Astrocyte of the spinal cord (primary cell): ENCODE results near the gene PAEP.

ENCODE experiments used
- DNase-seq: peaks from one replicate; pipeline ENCODE4 v3.0.0; 2011; ENCODE audit warnings: low read depth, low spot score
- H3K4me3 ChIP-seq: 2 replicates; pipeline ENCODE4 v1.5.1; 2011; ENCODE audit warnings: low read depth, mild to moderate bottlenecking, low read length, moderate library complexity
- in situ Hi-C: cut with HindIII; loops from 2 replicates; pipeline ENCODE4 v1.10.0; 2017; ENCODE audit warnings: low sequenced_read_pairs
- TF ChIP-seq, protein P1 (sequence below): IDR thresholded peaks from 2 replicates; pipeline ENCODE4 v1.5.1; 2012; ENCODE audit warnings: low read depth, mild to moderate bottlenecking, low read length, inconsistent platforms

The PAEP gene

DNA sequence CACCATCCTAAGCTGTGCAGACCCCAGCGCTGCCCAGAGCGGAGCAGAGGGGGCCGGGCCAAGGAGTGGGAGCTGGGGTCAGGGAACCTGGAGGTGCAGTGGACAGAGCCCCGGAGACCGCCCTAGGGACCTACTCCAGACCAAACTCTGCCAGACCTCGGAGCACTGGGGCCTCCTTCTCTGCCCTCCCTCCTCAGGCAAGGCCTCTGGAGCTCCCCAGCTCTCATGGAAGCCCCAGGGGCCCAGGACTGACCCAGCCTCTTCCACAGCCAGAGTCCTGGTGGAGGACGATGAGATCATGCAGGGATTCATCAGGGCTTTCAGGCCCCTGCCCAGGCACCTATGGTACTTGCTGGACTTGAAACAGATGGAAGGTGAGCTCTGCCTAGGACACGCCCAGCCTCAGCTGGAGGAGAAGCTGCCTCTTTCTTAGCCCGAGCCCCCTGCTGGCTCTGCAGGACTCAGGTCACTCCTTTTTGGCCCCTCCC lies 3.6 kb downstream of the PAEP start:
- in situ Hi-C loops, result no loop called here
- no peak overlapping the region for H3K4me3 ChIP-seq
- TF ChIP-seq, protein P1, sequence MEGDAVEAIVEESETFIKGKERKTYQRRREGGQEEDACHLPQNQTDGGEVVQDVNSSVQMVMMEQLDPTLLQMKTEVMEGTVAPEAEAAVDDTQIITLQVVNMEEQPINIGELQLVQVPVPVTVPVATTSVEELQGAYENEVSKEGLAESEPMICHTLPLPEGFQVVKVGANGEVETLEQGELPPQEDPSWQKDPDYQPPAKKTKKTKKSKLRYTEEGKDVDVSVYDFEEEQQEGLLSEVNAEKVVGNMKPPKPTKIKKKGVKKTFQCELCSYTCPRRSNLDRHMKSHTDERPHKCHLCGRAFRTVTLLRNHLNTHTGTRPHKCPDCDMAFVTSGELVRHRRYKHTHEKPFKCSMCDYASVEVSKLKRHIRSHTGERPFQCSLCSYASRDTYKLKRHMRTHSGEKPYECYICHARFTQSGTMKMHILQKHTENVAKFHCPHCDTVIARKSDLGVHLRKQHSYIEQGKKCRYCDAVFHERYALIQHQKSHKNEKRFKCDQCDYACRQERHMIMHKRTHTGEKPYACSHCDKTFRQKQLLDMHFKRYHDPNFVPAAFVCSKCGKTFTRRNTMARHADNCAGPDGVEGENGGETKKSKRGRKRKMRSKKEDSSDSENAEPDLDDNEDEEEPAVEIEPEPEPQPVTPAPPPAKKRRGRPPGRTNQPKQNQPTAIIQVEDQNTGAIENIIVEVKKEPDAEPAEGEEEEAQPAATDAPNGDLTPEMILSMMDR, result no peak
- DNase-seq, result no peak

DNA sequence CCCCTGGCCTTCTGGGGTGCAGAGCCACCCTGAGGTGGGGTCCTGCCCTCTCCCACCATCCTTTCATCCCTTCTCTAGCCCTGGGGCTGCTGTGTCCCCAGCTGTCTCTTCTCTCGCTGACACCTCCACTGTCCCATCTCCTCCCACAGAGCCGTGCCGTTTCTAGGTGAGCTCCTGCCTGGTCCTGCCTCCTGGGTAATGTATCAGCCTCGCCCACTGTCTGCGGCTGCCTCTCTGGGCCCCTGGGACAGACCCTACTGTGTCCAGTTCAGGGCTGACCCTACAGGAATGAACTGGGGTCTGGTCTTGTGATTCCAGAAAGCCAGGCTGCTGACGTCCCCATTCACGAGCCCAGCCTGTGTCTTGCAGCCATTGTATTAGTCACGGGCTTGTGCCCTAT lies 4.1 kb downstream of the PAEP start:
- TF ChIP-seq, protein P1, result no peak
- no peak overlapping the region for H3K4me3 ChIP-seq
- in situ Hi-C loops, result no loop called here
- DNase-seq, result no peak

DNA sequence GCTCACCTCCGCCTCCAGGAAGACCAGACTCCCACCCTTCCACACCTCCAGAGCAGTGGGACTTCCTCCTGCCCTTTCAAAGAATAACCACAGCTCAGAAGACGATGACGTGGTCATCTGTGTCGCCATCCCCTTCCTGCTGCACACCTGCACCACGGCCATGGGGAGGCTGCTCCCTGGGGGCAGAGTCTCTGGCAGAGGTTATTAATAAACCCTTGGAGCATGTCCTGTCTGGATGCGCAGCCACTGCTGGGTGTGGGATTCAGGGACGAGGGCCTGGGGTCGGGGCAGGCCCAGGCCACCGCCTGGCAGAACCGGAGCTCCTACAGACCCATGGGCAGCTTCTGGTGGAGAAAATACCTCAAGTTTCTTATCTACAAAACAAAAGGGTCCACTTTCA lies 5.0 kb downstream of the PAEP start:
- DNase-seq, result no peak
- H3K4me3 ChIP-seq, result no peak overlapping the region
- in situ Hi-C loops, result no loop called here
- TF ChIP-seq, protein P1, result no peak

DNA sequence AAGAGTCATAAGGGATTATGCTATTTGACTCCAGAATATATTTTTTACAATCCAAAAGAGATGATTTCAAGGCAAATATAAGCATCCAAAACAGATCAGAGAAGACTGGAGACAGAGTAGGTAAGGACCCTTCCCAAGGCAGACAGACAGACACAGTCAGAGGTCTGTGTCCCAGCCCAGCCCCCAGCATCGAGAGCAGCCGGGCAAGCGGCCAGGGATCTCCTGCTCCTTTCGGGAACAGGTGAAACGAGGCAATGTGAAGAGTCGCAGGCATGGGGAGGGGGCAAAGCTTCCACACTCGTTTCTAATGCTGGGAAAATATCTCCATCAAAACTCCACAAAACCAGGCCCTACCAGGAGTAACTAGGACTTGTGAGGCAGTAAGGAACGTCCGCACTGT lies 5.8 kb downstream of the PAEP start:
- in situ Hi-C loops, result no loop called here
- no peak overlapping the region for H3K4me3 ChIP-seq
- no peak for DNase-seq
- TF ChIP-seq, protein P1, result no peak

DNA sequence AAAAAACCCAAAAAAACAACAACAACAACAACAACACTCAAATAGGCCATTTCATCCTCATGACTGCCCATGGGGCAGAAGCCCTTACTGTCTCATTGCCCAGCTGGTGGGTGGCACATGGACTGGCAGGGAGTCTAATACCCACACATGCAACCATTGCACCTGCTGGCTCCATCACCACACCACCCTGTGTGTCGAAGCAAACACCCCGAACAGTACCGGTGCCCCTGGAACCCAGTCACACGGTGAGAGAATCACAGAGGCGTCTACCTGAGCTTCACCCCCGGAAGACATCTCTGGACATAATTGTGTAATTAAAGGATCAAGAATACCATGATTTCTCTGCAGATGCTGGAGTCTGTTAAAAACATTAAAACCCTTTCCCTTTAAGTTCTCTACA lies 6.5 kb downstream of the PAEP start:
- no peak for DNase-seq
- H3K4me3 ChIP-seq, result no peak overlapping the region
- TF ChIP-seq, protein P1, result no peak
- in situ Hi-C loops, result no loop called here

DNA sequence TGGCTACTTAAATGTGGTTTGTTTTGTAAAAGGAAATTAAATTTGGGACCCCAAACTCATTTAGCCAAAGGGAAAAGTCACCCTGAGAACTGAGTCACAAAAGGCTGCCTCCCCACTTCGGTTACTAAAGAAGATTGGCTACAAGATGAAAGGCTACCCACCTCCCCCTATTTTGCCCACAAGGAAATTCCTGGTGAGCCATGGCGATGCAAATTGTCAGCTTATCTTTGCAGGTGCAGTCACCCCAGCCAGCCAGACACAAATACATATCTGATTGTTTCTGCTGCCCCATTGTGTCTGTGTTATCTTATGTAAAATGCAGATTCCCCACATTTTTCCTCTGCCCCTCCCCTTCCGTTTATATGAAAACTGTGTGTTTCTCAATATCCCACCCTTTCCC lies 8.9 kb downstream of the PAEP start:
- DNase-seq, result no peak
- TF ChIP-seq, protein P1, result no peak
- no peak overlapping the region for H3K4me3 ChIP-seq
- in situ Hi-C loops, result no loop called here

DNA sequence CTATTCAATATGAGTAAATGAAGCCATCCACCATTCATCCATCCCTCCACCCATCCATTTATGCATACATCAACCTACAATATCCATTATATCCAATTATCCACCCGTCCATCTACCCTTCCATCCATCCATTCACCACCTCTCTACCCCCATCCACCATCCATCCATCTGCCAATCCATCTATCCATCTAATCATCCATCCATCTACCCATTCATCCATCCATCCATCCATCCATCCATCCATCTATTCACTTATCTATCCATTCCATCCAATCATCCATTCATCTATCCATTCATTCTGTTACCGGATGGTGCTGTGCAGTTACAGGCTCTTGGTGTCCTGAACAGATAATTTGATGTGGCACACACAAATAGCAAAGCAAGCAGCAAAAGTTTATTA lies 10.7 kb downstream of the PAEP start:
- in situ Hi-C loops, result no loop called here
- no peak overlapping the region for H3K4me3 ChIP-seq
- no peak for DNase-seq
- TF ChIP-seq, protein P1, result no peak
